OCI-LY3 (cell line): ENCODE data around the gene SRSF2.

ENCODE experiments used
- H2AFZ ChIP-seq: fragments of 200-600, 300-600 bp; shearing (Covaris generic); 2 replicates; pipeline ENCODE4 v1.6.0; 2014; ENCODE audit warnings: antibody characterized with exemption, low read depth, low read length
- H3K27ac ChIP-seq: fragments of 200-600, 300-600 bp; sonication (generic); 2 replicates; pipeline ENCODE4 v1.5.1; 2014; ENCODE audit warnings: mild to moderate bottlenecking, low read length, moderate library complexity, mixed read lengths
- H3K27me3 ChIP-seq: fragments of 200-600, 300-600 bp; sonication (generic); 2 replicates; pipeline ENCODE4 v1.6.1; 2014; ENCODE audit warnings: low read depth, low read length, mixed read lengths
- H3K36me3 ChIP-seq: fragments of 200-600, 300-600 bp; sonication (generic); replicated peaks from 2 replicates; pipeline ENCODE3; 2014; ENCODE audit warnings: low read depth, low read length, mixed read lengths
- H3K4me1 ChIP-seq: fragments of 300-600, 200-600 bp; sonication (generic); 2 replicates; pipeline ENCODE4 v1.6.1; 2014; ENCODE audit warnings: low read length, mixed read lengths
- H3K4me2 ChIP-seq: fragments of 200-600, 300-600 bp; sonication (generic); 2 replicates; pipeline ENCODE4 v1.6.1; 2014; ENCODE audit warnings: low read length, mixed read lengths
- H3K4me3 ChIP-seq: fragments of 300-600, 200-600 bp; sonication (generic); 2 replicates; pipeline ENCODE4 v1.5.1; 2014; ENCODE audit warnings: antibody characterized with exemption, mild to moderate bottlenecking, low read length, moderate library complexity
- H3K79me2 ChIP-seq: fragments of 300-600, 200-600 bp; shearing (Covaris generic); 2 replicates; pipeline ENCODE4 v1.6.1; 2014; ENCODE audit warnings: mild to moderate bottlenecking, low read length, mixed read lengths
- H3K9ac ChIP-seq: fragments of 300-600, 200-600 bp; shearing (Covaris generic); 2 replicates; pipeline ENCODE4 v1.6.0; 2014; ENCODE audit warnings: mild to moderate bottlenecking, low read length, moderate library complexity
- H3K9me3 ChIP-seq: fragments of 200-600, 300-600 bp; shearing (Covaris generic); 2 replicates; pipeline ENCODE4 v1.6.1; 2014; ENCODE audit warnings: low read length, mixed read lengths; ENCODE audit not compliant: insufficient read depth
- H4K20me1 ChIP-seq: fragments of 200-600, 300-600 bp; sonication (generic); 2 replicates; pipeline ENCODE4 v1.6.1; 2016; ENCODE audit warnings: low read length, mixed read lengths; ENCODE audit not compliant: insufficient read depth
- CTCF ChIP-seq: fragments of 200-600, 300-600 bp; sonication (generic); IDR thresholded peaks from 2 replicates; pipeline ENCODE4 v1.5.1; 2014; ENCODE audit warnings: antibody characterized with exemption, low read length, low read depth
- EZH2phosphoT487 ChIP-seq: fragments of 200-600 bp; shearing (Covaris generic); IDR thresholded peaks from 2 replicates; pipeline ENCODE4 v1.6.1; 2018; ENCODE audit warnings: antibody characterized with exemption, mixed run types, low read depth

The SRSF2 gene

GRCh38 chr17:76727745-76728456 lies 9.2 kb downstream of the SRSF2 start:
- peaks cover 17% of the 10 kb centered on the region for H4K20me1 ChIP-seq

GRCh38 chr17:76726776-76727718 lies 10.1 kb downstream of the SRSF2 start, which contains the start of gene METTL23:
Gene METTL23, plus strand, starts transcription at chr17:76726839. Its CDS starts 2,872 bp downstream, at chr17:76729711.
- Histone ChIP-seq H3K4me3 (peak within 1 kb of the TSS; percentile 87), H3K27me3 (no peaks in the 10 kb centered on the region), H3K27ac (peak within 1 kb of the TSS; percentile 95), H3K36me3 (peaks cover 29% of the 10 kb centered on the region), H3K9me3 (no peaks in the 10 kb centered on the region), H3K9ac (peak within 1 kb of the TSS; percentile 91), H2AFZ (peak within 1 kb of the TSS; percentile 40; the same call in 1 of the 2 replicates), H4K20me1 (peaks cover 11% of the 10 kb centered on the region; the same call in 1 of the 2 replicates), H3K4me1 (peaks cover 8% of the 10 kb centered on the region), H3K79me2 (peaks cover 75% of the 10 kb centered on the region), H3K4me2 (peak within 1 kb of the TSS; percentile 85)
- TF ChIP-seq EZH2phosphoT487 (no peak), CTCF (peak; percentile 74)

More at GRCh38 chr17:76727745-76728456, 9.2 kb downstream of the SRSF2 start:
- H3K9ac ChIP-seq: peak overlapping the region; percentile 91
- TF ChIP-seq EZH2phosphoT487 (no peak), CTCF (no peak)
- H3K27me3 ChIP-seq: no peaks in the 10 kb centered on the region
- peaks cover 84% of the 10 kb centered on the region for H3K79me2 ChIP-seq
- peak overlapping the region; percentile 85 for H3K4me2 ChIP-seq
- peak overlapping the region; percentile 85 for H3K4me3 ChIP-seq
- no peaks in the 10 kb centered on the region for H3K9me3 ChIP-seq
- peaks cover 32% of the 10 kb centered on the region for H3K36me3 ChIP-seq
- H2AFZ ChIP-seq: no peak overlapping the region
- H3K27ac ChIP-seq: peak overlapping the region; percentile 95
- peaks cover 11% of the 10 kb centered on the region for H3K4me1 ChIP-seq

- TF ChIP-seq EZH2phosphoT487: no peak
- TF ChIP-seq CTCF: no peak
- Histone ChIP-seq H3K27me3 (no peaks in the 10 kb centered on the region), H3K36me3 (peaks cover 30% of the 10 kb centered on the region), H3K9ac (peak within 1 kb of the TSS; percentile 91), H2AFZ (peak within 1 kb of the TSS; percentile 40; the same call in 1 of the 2 replicates), H3K27ac (peak within 1 kb of the TSS; percentile 95), H3K4me1 (peaks cover 8% of the 10 kb centered on the region), H4K20me1 (peaks cover 6% of the 10 kb centered on the region; the same call in 1 of the 2 replicates), H3K4me2 (peak within 1 kb of the TSS; percentile 85), H3K4me3 (peak within 1 kb of the TSS; percentile 87), H3K79me2 (peaks cover 68% of the 10 kb centered on the region), H3K9me3 (no peaks in the 10 kb centered on the region)
Observed at GRCh38 chr17:76726231-76726775, 10.8 kb downstream of the SRSF2 start, which contains the start of gene JMJD6. Gene JMJD6, minus strand, starts transcription at chr17:76726606. Its CDS starts 131 bp downstream, at chr17:76726475.
